GM21360 (cell line): ENCODE results near the gene CCDC91.
"Not testable (repeated sequence)": the region's sequence is repeated elsewhere in the genome, so short reads cannot be mapped to it uniquely, and the experiment has no call there.

Experiments
- ATAC-seq: cut with Tn5 transposase; IDR thresholded peaks from one replicate; pipeline ENCODE4 v1.9.1; 2021; ENCODE audit warnings: mild to moderate bottlenecking, moderate library complexity; ENCODE audit not compliant: unreplicated experiment

The CCDC91 gene

DNA sequence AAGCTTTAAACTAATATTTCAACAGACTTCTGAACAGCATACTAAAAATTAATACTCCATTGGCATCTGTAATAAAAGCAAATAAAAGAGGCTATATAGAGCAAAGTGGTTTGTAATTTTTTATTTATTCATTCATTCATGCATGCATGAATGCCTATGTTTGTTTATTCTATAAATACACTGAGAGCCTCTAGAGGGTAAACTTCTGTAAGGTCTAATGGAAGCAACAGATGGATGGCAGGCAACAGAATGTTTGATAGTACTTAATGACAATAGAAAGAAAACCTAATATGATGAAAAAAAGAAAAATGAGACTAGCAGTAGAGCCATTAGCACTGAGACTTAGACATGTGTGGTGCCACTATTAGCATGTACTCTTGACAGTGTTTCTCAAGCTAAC, 253.1 kb downstream of the CCDC91 start:
- no peak for ATAC-seq

DNA sequence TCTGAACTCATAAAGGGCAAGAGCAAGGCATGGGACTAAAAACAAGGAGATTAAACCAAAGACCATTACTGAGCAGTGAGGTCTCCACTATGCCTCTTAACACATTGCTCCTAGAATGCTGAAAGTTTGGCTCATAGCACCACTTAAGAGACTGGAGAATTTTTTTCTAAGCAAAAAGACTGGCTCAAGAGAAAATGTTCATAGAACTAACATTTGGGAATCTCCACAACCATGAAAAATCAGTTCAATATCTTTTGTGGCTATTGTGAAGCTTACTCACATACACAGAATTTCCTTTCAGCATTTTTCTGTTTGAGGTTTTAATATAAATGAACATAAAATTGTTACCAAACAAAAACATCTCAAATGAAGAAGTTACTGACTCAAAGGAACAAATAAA, 255.8 kb downstream of the CCDC91 start:
- ATAC-seq, result no peak

DNA sequence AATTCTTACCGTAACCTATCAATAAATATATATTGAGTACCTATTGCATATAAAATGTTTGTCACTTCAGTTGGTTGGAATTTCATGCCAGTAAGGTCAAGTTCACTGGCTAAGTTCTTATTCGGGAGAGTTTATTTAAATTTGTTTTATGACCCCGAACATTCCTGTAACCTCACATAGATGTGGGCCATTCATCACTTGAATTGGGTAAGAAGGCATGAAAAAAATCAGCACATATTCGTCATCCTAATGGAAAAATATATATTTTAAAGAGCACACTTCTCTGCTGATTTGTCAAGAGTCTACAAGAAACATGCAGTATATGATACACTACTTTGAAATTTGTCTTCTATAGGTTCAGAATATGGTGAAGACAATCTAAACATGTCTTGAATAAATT, 263.4 kb downstream of the CCDC91 start:
- ATAC-seq, result no peak

DNA sequence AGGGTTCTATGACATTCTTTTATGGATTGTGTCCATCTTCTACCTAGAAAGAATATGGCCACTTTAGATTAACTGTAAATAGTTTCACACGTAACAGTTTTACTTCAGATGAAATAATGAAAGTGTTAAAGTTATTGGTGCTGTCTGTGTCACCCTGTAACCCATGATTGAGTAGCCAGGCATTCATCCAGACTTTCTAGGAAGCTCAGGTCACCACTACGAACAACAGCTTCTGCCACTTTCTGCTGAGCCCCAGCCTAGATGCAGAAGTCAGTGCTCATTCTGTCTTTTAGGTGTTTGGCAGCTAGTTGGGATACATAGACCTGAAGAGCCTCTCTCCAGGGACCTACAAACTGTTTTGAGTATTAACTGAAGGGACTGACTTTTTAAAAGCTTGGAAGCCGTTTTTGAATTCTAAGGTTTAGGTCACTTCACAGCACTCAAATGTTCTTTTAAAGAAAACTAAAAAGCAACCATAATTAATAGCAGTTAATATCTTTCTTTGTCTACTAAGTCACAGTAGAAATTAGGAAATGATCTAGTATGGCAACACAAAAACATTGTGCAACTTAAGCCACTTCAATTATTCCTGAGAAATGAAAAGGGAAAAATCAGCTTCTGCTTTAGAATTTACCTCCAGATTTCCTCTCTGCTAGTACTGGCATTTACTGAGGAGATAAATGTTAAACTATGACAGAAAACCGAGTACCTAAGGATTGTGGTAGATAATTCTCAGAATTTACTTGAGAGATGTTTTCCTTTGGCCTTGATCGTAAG, 266.9 kb downstream of the CCDC91 start:
- no peak for ATAC-seq

GRCh38 chr12:28457785-28458184, 267.5 kb downstream of the CCDC91 start:
- ATAC-seq, result no peak

DNA sequence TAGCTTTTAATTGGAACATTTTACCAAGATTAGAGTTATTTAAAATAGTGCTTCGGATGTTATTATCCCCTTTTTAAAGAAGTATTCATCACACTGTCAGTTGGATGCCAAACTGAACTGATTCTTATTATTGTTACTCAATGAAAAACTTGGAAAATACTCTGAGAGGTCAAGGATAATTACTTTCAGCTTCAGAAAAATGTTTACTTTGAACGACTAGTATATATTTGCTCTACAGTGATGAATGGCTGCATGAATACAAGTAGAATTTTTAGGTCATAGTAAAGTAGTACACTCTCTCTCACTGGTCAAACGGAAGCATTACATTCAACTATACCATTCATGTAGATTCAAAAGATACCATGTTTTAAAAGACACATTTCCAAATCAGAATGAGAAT, 269.2 kb downstream of the CCDC91 start:
- no peak for ATAC-seq

DNA sequence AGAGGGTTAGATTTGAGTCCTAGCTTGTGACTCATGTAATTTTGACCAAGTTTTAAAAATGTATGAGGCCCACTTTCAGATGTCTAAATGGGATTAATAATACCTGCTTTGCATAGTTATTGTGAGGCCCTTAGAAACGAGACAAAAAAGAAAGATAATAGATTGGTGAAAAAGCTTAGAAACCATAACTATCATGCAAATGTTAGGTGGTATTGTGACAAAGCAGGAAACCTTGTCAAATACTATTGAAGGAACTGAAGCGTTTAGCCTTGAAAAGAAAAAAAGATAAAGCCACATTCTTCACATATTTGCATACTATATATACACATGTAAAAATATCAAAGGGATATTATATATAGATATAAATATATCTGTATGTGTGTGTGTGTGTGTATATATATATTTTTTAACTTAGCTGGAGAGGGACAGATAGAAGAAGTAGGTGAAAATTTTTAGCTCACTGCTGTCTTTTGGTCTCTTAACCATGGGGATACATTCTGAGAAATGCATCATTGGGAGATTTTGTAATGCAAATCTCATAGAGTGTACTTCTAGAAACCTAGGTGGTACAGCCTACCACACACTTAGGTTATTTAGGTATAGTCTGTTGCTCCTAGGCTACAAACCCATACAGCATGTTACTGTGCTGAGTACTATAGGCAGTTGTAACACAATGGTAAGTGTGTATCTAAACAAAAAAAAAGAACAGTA, 270.3 kb downstream of the CCDC91 start:
- peak; percentile 56 for ATAC-seq

GRCh38 chr12:28463396-28463795, 273.1 kb downstream of the CCDC91 start:
- no peak for ATAC-seq

DNA sequence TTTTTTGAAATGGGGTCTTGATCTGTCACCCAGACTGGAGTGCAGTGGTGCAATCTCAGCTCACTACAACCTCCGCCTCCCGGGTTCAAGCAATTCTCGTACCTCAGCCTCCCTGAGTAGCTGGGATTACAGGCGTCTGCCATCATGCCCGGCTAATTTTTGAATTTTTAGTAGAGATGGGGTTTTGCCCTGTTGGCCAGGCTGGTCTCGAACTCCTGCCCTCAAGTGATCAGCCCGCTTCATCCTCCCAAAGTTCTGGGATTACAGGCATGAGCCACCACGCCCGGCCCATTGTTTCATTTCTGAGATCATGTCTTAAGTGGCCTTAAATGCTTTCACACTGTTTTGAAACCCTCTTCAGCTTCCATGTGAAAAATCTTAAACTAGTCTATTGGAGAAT, 281.5 kb downstream of the CCDC91 start:
- ATAC-seq, result not testable (repeated sequence)

GRCh38 chr12:28476206-28476605, 285.9 kb downstream of the CCDC91 start:
- not testable (repeated sequence) for ATAC-seq

GRCh38 chr12:28479097-28479496, 288.8 kb downstream of the CCDC91 start:
- ATAC-seq, result not testable (repeated sequence)

DNA sequence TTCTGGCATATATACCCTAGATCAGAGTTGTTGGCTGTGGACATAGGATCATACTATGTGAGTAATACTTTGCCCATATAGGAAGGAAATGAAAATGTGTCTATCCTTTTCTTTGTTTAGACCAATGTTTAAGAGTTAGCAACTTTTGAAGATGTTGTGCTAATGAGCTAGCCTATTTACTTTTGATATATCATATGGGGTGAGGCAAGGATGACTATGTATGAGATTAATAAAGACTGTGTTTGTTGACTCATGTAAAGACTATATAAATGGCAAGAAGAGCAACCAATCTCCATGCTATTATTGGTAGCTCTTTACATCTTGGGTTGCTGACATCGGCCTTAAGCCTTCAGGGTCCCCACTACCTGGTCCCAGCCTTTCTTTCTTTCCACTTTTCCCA, 289.4 kb downstream of the CCDC91 start:
- ATAC-seq, result no peak

DNA sequence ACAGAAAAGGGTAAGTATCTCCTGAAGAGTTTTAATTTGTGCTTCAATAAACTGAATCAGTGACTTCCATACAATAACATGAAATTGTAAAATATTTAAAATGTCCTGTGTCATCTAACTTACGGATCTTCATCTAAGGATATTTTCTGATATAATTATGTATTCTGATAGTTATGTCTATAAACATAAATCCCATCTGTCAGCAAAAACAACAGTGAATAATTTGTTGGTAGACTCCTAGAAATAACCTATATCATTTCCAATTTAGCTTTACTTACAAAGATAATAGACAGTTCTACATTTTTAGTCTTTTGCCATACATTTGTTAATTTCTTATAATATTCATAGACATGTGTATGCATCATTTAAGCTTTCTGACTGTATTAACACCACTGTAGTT, 293.9 kb downstream of the CCDC91 start:
- ATAC-seq, result no peak

- ATAC-seq, result no peak
These were observed 296.3 kb downstream of the CCDC91 start for GRCh38 chr12:28486521-28486920.

- no peak for ATAC-seq
These were observed 299.0 kb downstream of the CCDC91 start for GRCh38 chr12:28489246-28489645.

- peak; percentile 99 for ATAC-seq
These were observed 307.7 kb downstream of the CCDC91 start for GRCh38 chr12:28497889-28498411.

DNA sequence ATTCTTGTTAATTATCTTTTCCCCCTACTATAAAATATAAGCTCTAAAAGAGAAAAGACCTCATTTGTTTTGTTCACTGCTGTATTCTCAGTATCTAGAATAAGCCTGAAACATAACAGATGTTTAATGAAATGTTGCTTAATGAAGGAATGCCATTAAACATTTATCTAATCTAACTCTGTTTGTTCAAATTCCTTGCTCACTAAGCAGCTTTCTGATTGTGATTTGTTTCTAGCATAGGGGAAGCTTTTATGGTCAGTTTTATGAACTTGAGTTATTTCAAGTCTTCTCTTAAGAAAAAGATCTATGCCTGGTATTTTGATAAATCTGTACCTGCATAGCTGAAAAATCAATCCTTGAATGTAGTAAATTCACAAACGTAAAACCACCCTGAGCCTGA, 308.6 kb downstream of the CCDC91 start:
- no peak for ATAC-seq

DNA sequence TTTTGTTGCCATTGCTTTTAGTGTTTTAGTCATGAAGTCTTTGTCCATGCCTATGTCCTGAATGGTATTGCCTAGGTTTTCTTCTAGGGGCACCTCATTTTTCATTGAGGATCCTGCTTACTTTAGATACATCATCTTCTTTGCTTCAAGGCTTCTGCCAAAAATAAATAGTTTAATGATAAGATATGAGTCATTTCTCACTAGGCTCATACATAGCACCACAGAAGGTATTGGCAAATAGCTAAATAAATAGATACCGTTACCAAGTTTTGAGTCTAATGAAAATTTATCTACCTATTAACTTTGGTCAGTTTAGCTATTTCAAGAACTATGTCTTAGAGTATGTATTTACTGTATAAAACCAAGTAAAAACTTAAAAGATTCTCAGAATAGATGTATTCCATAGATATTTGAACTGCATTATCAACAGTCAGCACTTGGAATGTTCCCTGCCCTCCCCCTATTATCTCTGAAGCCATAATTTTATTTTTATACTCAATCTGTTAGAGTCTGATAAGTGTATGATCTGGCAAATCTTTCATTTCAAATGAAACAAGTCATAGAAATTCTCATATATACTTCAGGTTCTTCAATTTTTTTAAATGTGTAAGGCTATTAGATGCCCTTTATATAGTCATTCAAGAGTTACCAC, 310.2 kb downstream of the CCDC91 start:
- ATAC-seq, result no peak

DNA sequence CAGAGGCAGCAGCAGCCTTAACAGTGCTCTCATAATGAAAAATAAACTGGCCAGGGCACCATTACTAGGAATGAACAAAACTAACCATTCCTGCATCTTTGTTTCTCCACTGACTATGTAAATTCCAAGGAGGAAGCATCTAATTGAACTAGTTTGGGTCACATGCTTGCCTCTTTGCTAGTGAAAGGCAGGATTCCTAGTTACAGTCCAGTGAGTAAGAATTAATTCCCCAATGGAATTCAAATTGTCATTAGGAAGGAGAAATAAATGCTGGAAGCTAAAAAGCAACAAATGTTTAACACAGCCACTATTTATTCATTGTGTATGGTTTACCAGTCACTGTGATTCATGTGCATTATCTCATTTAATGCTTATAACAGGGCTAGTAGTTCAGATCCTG, 316.0 kb downstream of the CCDC91 start:
- ATAC-seq, result no peak

GRCh38 chr12:28507033-28507432, 316.8 kb downstream of the CCDC91 start:
- ATAC-seq, result no peak

- ATAC-seq, result no peak
These were observed 317.6 kb downstream of the CCDC91 start for GRCh38 chr12:28507867-28508266.

DNA sequence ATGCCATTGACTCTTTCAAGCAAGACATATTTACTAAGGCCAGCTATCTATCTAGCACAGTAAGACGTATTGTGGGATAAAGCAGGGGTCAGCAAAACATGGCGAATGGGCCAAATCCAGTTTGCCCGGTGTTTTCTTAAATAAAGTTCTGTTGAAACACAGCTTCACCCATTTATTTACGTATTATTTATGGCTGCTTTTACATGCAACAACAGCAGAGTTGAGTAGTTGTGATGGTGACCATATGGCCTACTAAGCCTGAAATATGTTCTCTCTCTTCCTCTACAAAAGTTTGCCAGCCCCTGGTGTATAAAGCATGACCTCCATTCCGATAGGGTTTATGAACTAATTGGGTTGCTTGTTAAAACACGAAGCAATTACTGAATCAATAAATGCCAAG, 322.1 kb downstream of the CCDC91 start:
- ATAC-seq, result no peak
